VCaP (cell line): ENCODE results near the gene MAD2L1.

ENCODE experiments used
- H3K27ac ChIP-seq: fragments of 450-650 bp; 2 replicates; pipeline ENCODE4 v1.5.1; 2017
- TF ChIP-seq, protein P1 (sequence below): fragments of 450-650 bp; conservative IDR thresholded peaks from 2 replicates; pipeline ENCODE4 v1.5.1; 2017; ENCODE audit warnings: mild to moderate bottlenecking, moderate library complexity

The MAD2L1 gene

DNA sequence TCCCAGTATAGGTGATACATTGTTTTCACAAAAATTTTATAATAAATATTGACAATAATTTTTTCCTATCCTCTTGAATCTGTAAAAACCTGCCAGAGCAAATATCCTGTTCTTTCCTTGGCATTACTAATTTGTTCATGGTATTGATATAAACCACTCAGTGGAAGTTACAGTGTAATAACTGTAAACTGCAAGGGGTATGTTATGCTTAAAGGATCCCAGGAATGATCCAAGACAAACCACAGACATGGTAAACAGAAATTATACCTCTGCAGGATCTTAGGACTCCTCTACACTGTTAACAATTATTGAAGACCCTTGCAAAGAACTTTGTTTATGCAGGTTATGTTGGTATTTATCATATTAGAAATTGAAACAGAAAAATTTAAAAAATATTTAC is 17.7 kb upstream of the MAD2L1 start:
- H3K27ac ChIP-seq, result no peak overlapping the region
- TF ChIP-seq, protein P1, sequence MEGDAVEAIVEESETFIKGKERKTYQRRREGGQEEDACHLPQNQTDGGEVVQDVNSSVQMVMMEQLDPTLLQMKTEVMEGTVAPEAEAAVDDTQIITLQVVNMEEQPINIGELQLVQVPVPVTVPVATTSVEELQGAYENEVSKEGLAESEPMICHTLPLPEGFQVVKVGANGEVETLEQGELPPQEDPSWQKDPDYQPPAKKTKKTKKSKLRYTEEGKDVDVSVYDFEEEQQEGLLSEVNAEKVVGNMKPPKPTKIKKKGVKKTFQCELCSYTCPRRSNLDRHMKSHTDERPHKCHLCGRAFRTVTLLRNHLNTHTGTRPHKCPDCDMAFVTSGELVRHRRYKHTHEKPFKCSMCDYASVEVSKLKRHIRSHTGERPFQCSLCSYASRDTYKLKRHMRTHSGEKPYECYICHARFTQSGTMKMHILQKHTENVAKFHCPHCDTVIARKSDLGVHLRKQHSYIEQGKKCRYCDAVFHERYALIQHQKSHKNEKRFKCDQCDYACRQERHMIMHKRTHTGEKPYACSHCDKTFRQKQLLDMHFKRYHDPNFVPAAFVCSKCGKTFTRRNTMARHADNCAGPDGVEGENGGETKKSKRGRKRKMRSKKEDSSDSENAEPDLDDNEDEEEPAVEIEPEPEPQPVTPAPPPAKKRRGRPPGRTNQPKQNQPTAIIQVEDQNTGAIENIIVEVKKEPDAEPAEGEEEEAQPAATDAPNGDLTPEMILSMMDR, result no peak

DNA sequence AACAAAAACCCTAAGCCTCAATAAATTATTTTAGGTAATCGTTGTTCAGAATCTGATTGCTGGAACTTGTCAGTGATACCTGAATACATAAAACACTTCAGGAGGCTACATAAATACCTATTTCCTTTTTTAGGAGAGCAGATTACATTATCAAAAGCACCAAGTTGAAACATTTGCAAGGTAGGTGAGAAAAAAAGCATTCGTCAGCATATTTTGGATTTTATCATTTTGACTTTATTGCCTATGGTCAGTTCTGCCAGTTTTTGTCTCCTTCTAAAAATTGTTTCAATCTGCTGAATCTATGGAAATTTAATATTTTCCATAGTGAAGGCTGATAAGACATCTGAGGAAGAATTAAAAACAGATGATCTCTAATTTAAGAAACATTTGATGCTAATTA is 16.5 kb upstream of the MAD2L1 start:
- H3K27ac ChIP-seq, result no peak overlapping the region
- TF ChIP-seq, protein P1, result no peak

DNA sequence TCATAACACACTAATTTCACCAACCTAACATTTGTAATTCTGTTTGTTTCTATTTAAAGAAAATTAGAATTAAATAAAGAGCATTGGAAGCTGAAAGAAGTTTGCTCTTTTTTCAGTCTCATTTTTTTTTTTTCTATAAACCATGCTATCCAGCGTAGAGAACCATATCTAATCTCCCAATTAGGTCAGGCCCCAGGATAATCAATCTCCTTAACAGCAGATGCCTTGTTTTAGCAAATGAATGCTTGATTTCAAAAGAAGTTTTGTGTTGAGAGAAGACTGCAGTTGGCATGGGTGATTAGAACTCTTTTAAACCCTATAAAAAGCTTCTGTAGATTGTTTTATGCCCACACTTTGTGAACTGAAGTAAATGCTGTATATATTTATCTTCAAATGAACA is 15.6 kb upstream of the MAD2L1 start:
- TF ChIP-seq, protein P1, result no peak
- no peak overlapping the region for H3K27ac ChIP-seq

DNA sequence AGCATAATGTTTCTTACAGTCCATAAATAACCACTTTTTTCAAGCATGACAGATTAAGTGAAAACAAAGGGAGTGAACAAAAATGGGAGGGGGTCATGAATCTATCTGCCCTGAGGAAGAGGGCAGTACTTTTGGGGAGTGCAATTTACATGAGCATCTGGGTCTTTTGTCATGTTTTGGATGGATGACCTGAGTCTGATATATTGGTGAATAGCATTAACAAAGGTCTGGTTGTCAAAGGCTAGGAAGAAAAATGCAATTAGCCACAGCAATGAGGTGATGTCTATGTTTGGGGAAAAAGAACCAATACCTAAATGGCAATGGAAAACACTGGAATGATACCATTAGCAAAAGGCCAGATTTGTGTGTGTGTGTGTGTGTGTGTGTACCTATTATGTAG is 15.1 kb upstream of the MAD2L1 start:
- H3K27ac ChIP-seq, result no peak overlapping the region
- TF ChIP-seq, protein P1, result no peak

DNA sequence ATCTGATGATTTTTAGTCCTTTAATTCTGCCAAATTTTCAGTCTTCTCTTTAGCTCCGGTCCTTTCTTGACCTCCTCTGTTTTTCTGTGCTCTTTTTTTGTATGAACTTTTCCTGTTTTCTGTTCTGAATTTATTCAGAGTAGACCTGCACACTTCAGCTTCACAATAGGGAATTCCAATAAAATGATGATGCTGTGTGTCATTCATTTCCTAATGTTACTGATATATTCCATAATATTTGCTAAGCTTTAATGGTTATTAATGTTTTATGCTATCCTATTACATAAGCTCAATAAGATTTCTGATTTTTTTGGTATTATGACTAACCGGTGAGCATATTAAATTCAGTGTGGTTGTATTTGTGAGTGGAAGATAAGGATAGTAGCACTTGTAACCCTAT is 13.9 kb upstream of the MAD2L1 start:
- no peak overlapping the region for H3K27ac ChIP-seq
- TF ChIP-seq, protein P1, result no peak

DNA sequence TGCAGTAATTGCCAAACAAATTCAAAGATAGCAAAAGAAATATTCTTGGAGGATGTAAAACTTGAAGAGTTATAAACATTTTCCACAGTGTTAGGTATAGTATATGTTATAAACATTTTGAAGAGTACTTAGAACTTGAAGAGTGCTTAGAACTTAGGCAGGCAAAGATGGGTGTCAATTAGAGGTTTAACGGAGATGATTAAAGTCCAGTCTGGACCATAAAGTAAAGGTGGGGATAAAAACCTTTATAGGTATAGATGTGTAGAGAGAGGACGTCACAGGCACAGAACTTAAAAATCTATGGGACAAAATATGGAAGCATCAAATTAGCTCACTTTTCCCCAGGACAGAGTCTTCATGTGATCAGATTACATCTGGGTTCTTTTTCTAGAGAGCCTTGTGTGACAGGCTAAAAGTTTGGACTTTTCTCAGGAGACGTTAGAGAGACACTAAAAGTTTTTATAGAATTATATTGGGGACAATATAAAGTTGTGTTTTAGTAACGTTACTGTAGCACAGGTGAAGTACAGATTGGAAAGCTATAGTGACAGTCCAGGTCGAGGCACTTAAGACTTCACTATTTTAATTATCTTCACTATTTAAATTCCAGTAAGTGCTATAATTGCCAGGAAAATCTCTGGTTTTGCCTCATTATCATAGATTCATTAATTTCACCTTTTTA is 13.3 kb upstream of the MAD2L1 start:
- no peak overlapping the region for H3K27ac ChIP-seq
- TF ChIP-seq, protein P1, result no peak

DNA sequence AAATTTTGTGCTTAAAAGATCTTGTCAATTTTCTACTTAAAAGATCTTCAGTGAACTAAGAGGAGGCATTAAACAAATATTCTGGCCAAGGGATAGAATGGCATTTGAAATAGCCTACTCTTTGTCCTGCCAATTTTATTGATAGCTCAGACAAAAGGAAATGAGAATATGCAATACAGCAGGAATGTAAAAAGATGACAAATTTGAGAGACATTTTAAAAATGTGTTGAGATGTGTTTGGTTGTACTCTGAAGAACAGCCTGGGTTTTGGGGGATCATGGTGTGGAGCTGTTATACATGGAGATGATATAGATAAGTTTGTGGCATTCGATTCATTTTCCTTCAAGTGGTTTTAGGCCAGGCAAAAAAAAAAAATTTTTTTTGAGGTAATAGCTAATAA is 11.6 kb upstream of the MAD2L1 start:
- TF ChIP-seq, protein P1, result no peak
- H3K27ac ChIP-seq, result no peak overlapping the region
